Hepatocyte (in vitro differentiated cells): Measurements from ENCODE around the gene EFNA2.

ENCODE experiments used
- EZH2 ChIP-seq: fragments of 200-600 bp; sonication (generic); IDR thresholded peaks from 2 replicates; pipeline ENCODE4 v1.6.1; 2016; ENCODE audit warnings: antibody characterized with exemption, mild to moderate bottlenecking, borderline replicate concordance
- EZH2phosphoT487 ChIP-seq: fragments of 200-600 bp; sonication (generic); IDR thresholded peaks from one replicate; pipeline ENCODE4 v1.6.1; 2018; ENCODE audit warnings: antibody characterized with exemption, mild to moderate bottlenecking, low read depth, moderate library complexity; ENCODE audit not compliant: unreplicated experiment, severe bottlenecking
- TF ChIP-seq, protein P1 (sequence below): fragments of 200-600 bp; sonication (generic); IDR thresholded peaks from 2 replicates; pipeline ENCODE4 v1.5.1; 2016; ENCODE audit warnings: antibody characterized with exemption, mild to moderate bottlenecking; ENCODE audit not compliant: poor library complexity

DNA sequence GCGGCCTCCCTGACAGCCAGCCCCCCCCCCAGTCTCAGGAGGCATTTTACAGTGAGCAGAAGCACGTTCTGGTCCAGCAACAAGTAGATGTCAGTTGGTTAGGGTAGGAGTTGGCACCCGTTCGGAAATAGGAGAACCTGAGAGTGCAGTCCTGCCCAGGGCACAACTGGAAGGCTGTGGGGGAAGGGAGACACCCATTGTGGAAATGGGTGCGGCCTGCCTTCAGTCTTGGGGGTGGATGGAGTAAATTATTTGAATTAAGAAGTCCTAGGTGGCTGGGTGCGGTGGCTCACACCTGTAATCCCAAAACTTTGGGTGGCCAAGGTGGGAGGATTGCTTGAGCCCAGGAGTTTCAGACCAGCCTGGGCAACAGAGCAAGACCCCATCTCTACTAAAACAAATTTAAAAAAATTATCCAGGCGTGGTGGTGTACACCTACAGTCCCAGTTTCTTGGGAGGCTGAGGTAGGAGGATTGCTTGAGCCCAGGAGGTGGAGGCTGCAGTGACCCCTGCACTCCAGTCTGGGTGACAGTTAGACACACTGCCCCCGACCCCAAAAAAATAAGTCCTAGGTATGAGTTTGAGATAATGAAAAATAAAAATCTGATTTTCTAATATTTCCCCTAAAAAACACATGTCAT lies 15.3 kb upstream of the EFNA2 start:
- TF ChIP-seq, protein P1, sequence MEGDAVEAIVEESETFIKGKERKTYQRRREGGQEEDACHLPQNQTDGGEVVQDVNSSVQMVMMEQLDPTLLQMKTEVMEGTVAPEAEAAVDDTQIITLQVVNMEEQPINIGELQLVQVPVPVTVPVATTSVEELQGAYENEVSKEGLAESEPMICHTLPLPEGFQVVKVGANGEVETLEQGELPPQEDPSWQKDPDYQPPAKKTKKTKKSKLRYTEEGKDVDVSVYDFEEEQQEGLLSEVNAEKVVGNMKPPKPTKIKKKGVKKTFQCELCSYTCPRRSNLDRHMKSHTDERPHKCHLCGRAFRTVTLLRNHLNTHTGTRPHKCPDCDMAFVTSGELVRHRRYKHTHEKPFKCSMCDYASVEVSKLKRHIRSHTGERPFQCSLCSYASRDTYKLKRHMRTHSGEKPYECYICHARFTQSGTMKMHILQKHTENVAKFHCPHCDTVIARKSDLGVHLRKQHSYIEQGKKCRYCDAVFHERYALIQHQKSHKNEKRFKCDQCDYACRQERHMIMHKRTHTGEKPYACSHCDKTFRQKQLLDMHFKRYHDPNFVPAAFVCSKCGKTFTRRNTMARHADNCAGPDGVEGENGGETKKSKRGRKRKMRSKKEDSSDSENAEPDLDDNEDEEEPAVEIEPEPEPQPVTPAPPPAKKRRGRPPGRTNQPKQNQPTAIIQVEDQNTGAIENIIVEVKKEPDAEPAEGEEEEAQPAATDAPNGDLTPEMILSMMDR = no peak
- no peak for TF ChIP-seq EZH2
- no peak for TF ChIP-seq EZH2phosphoT487
